GM21528 (cell line): ENCODE results near the gene ANXA1.

Source experiments
- ATAC-seq: cut with Tn5 transposase; IDR thresholded peaks from one replicate; pipeline ENCODE4 v1.9.1; 2021; ENCODE audit warnings: mild to moderate bottlenecking, moderate library complexity; ENCODE audit not compliant: unreplicated experiment, low FRiP score

Gene ANXA1

GRCh38 chr9:73137914-73138313, 13.8 kb upstream of the ANXA1 start:
- ATAC-seq, result no peak

GRCh38 chr9:73138516-73138915, 13.1 kb upstream of the ANXA1 start:
- ATAC-seq, result no peak

GRCh38 chr9:73141282-73141681, 10.4 kb upstream of the ANXA1 start:
- ATAC-seq, result no peak

- no peak for ATAC-seq
These were observed 7.8 kb upstream of the ANXA1 start for GRCh38 chr9:73143711-73144328.

GRCh38 chr9:73146111-73146815, 5.4 kb upstream of the ANXA1 start:
- no peak for ATAC-seq

- no peak for ATAC-seq
These were observed 3.2 kb upstream of the ANXA1 start for GRCh38 chr9:73148447-73148937.

GRCh38 chr9:73149371-73150067, 2.1 kb upstream of the ANXA1 start:
- peak; percentile 52 for ATAC-seq

- ATAC-seq, result no peak
These were observed 829 bp downstream of the ANXA1 start for GRCh38 chr9:73152543-73152844.

GRCh38 chr9:73152953-73153352, 1.3 kb downstream of the ANXA1 start:
- ATAC-seq, result peak; percentile 45

- ATAC-seq, result no peak
These were observed 2.1 kb downstream of the ANXA1 start for GRCh38 chr9:73153793-73154227.

GRCh38 chr9:73154271-73154670, 2.6 kb downstream of the ANXA1 start:
- no peak for ATAC-seq

- ATAC-seq, result no peak
These were observed 3.1 kb downstream of the ANXA1 start for GRCh38 chr9:73154722-73155121.

- no peak for ATAC-seq
These were observed 3.7 kb downstream of the ANXA1 start for GRCh38 chr9:73155377-73155776.

- ATAC-seq, result no peak
These were observed 4.6 kb downstream of the ANXA1 start for GRCh38 chr9:73155968-73156864.

- no peak for ATAC-seq
These were observed 5.2 kb downstream of the ANXA1 start for GRCh38 chr9:73156865-73157187.

- ATAC-seq, result no peak
These were observed 6.1 kb downstream of the ANXA1 start for GRCh38 chr9:73157811-73158210.

- ATAC-seq, result no peak
These were observed 7.1 kb downstream of the ANXA1 start for GRCh38 chr9:73158723-73159122.

GRCh38 chr9:73160868-73161267, 9.2 kb downstream of the ANXA1 start:
- ATAC-seq, result no peak

- no peak for ATAC-seq
These were observed 11.5 kb downstream of the ANXA1 start for GRCh38 chr9:73162987-73163768.

- no peak for ATAC-seq
These were observed 14.2 kb downstream of the ANXA1 start for GRCh38 chr9:73165911-73166310.
